GM18519 (cell line): ENCODE data around the gene CT83.

Experiments used
- ATAC-seq: cut with Tn5 transposase; IDR thresholded peaks from one replicate; pipeline ENCODE4 v1.9.1; 2021; ENCODE audit warnings: mild to moderate bottlenecking, moderate library complexity; ENCODE audit not compliant: unreplicated experiment, low FRiP score

CT83 gene

DNA sequence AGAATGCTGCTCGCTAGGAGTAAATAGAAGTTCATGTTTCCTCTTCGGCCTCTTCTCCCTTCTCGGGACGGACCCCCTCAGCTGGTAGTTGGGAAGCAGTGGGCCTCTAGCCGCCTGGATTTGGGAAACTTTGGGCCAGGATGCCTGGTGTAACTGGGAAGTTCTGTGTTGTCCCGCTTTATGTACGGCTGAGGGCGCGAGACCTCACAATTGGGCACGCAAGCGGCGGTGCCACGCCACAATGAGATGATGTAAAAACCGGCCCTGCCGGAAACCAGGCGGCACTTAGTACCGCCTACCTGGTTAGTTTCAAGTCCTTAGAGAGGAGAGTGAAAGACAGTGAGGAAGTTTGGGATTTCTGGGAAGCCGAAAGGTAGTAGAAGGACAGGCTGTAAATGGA, at the start of gene CT83:
CT83 (minus strand) TSS at position 155 of the 400 bp plus-strand sequence; CDS start at position 35, 120 bp downstream.
- no peak for ATAC-seq

GRCh38 chrX:116499780-116500179, 37.0 kb upstream of the CT83 start:
- no peak for ATAC-seq

DNA sequence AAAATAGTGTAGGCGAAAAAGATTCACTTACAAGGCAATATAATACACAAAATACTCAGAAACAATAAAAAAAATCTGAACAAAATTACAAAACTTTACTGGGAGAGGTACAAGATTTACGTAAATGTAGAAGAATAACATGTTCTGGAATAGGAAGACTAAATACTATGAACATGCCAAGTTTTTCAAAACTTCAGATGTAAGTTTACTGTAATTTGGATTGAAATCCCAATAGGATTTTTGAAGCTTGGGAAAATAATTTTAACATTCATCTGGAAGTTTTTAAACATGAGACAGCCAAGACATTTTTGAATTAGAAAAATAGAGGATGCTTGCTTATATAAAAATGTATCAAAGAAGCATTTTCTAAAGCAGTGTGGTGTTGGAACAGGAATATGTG, 30.5 kb upstream of the CT83 start:
- no peak for ATAC-seq

- ATAC-seq, result no peak
These were observed 27.3 kb upstream of the CT83 start for GRCh38 chrX:116490104-116490503.

DNA sequence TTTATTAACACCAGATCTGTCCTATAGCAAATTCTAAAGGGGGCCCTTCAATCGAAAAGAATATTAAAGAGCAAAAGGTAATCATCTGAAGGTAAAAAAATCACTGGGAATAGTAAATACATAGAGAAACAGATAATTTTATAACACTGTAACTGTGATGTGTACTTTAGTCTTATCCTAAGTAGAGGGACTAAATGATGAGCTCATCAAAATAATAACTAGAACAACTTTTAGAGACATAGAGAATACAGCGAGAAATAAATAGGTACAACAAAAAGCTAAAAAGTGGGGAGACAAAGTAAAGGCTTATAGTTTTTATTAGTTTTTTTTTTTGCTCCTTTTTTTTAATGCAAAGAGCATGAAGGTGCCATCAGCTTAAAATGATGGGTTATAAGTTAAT, 17.3 kb upstream of the CT83 start:
- ATAC-seq, result no peak

- ATAC-seq, result no peak
These were observed 13.6 kb downstream of the CT83 start for GRCh38 chrX:116449156-116449555.

DNA sequence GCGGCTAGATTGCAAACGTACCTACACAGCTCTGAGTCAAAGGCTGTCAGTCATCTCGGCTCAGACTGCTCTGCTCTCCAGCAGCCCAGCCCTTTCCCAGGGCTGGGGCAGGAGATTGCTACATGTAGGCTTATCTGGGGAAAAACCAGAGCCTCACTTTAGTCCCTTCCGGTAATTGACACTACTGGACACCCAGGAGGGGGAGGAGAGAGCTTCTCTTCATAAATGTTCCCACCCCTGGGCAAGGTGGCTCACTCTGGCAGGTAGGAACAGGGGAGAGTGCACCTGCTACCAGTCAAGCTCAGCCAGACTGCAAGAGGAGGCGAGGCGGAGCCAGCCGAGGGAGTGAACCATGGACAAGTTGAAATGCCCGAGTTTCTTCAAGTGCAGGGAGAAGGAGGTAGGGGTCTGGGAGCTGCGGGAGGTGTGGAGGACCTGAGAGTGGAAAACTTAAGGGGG, 26.4 kb downstream of the CT83 start, which contains the start of gene SLC6A14:
SLC6A14 (plus strand) TSS at position 249 of the 459 bp plus-strand sequence; CDS start at position 353, 104 bp downstream.
- ATAC-seq, result no peak

- ATAC-seq, result no peak
These were observed 27.2 kb downstream of the CT83 start for GRCh38 chrX:116435597-116435996.

GRCh38 chrX:116427978-116428377, 34.8 kb downstream of the CT83 start:
- no peak for ATAC-seq

DNA sequence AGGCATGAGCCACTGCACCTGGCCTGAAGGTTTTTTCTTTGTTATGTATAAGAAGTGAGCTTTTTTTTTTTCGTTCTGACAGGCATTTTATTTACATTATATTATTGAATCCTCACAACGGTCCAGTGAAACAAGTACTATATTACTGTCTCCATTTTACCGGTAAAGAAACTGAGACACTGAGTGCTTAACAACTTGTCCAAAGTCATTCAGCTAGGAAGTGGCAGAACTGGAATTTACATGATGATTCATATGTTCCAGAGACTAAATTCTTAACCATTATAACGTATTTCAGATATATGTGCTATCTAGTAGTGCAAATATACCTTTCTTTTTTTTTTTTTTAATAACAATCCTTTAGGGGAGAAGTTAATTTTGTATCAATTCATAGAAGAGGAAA, 44.8 kb downstream of the CT83 start:
- no peak for ATAC-seq

DNA sequence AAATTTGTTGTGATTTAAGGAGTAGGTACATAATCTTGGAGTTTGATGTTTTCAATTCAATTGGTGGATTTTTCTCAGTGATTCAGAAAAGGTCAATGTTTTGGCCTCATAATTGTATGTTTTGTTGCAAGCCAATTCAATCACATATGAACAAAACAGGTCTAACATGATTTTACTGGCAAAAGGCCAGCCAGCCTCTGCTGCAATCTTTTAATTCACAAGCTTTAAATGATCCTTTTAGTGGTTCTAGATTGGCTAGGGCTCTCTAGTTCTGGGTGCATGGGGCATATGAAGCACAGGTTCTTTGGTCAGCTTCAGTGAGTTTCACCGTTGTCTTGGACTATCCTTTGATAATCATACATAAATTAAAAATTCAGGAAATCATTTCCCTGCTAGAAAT, 45.6 kb downstream of the CT83 start:
- no peak for ATAC-seq

DNA sequence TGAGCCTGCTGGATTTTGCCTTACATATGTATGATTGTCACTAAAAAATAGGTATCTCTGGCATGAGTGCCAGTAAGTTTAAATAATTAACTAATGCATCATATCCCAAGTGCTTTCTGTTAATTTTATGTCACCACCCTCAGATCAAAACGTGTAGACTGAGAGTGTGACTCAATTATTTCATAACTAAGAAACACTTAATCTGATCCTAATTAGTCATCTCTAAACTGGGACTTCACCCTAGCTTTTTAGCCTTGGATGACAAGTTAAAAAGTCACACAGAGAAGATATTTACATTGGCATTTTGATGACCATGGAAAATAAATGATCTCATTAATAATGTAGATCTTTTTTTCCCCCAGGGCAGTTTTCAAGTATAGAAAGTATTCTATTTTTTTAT, 49.5 kb downstream of the CT83 start:
- ATAC-seq, result no peak
